ENCODE data around the gene FOXK1. TPM values are rescaled to one million over a fixed set of nuclear protein-coding genes. Genes with fewer than 3 reads are reported as not detected.

Gene FOXK1
- total and polyA plus RNA-seq, 8 donors = 2.9 to 88.1 (median 21.6) TPM

DNA sequence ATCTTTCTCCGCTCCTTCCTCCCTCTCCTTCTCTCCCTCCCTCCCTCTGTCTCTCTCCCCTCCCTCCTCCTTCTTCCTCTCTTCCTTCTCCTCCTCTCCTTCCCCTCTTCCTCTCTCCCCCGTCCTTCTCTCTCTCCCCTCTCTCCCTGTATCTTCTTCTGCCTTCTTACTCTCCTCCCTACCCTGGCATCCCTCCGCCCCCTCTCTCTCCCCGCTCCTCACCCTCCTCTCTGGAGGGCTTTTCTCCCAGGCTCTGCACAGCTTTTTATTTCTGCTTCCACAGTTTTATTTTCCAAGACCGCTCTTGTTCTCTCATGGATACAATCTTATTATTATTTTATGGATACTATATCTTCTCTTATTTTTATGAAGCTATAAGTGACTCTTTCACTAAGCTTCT, 125.9 kb downstream of the FOXK1 start:
- Histone ChIP-seq H3K9me3 (no peaks in the 10 kb centered on the region), H3K4me1 (no peaks in the 10 kb centered on the region), H3K27ac (peak overlapping the region in 1 of 5 donors; percentile 20), H3K27me3 (peaks cover 0 to 56% (median 0%) of the 10 kb centered on the region in 3 donors), H3K4me3 (no peak overlapping the region), H3K36me3 (peaks cover 0 to 3% (median 0%) of the 10 kb centered on the region in 4 donors)
- DNase-seq = no peak
- no peak for TF ChIP-seq POLR2AphosphoS5 (IDR thresholded peaks at IDR 0.05)
- no peak for TF ChIP-seq EP300 (IDR thresholded peaks at IDR 0.05)
- TF ChIP-seq, protein P1, sequence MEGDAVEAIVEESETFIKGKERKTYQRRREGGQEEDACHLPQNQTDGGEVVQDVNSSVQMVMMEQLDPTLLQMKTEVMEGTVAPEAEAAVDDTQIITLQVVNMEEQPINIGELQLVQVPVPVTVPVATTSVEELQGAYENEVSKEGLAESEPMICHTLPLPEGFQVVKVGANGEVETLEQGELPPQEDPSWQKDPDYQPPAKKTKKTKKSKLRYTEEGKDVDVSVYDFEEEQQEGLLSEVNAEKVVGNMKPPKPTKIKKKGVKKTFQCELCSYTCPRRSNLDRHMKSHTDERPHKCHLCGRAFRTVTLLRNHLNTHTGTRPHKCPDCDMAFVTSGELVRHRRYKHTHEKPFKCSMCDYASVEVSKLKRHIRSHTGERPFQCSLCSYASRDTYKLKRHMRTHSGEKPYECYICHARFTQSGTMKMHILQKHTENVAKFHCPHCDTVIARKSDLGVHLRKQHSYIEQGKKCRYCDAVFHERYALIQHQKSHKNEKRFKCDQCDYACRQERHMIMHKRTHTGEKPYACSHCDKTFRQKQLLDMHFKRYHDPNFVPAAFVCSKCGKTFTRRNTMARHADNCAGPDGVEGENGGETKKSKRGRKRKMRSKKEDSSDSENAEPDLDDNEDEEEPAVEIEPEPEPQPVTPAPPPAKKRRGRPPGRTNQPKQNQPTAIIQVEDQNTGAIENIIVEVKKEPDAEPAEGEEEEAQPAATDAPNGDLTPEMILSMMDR (IDR thresholded peaks at IDR 0.05) = no peak
- TF ChIP-seq POLR2A (IDR thresholded peaks at IDR 0.05) = no peak
- 50 to 69% (median 60%) methylated on average over 5 of the region's 5 CpGs for WGBS, 5 donors
- intact Hi-C loops (cut with DNase I; ENCODE audit: low total_unique reads) = loop anchor here (10.0 kb wide), 1 partner anchor 277 kb away; no protein-coding TSS in a partner anchor

- H3K27ac ChIP-seq = peak overlapping the region in 1 of 5 donors; percentile 20
Measured at GRCh38 chr7:4808565-4808964, 126.5 kb downstream of the FOXK1 start.

GRCh38 chr7:4809091-4809591, 127.0 kb downstream of the FOXK1 start:
- Histone ChIP-seq H3K9me3 (no peaks in the 10 kb centered on the region), H3K36me3 (peaks cover 0 to 8% (median 0%) of the 10 kb centered on the region in 4 donors), H3K27ac (no peak overlapping the region), H3K4me1 (no peaks in the 10 kb centered on the region), H3K4me3 (peak overlapping the region in 1 of 4 donors; percentile 32), H3K27me3 (peaks cover 0 to 54% (median 0%) of the 10 kb centered on the region in 3 donors)
- intact Hi-C loops (cut with DNase I; ENCODE audit: low total_unique reads) = loop anchor here (10.0 kb wide), 1 partner anchor 276 kb away; no protein-coding TSS in a partner anchor
- WGBS, 5 donors = 72 to 90% (median 76%) methylated on average over 21 to 38 of the region's 38 CpGs
- no peak for DNase-seq
- TF ChIP-seq POLR2A (IDR thresholded peaks at IDR 0.05) (no peak), EP300 (IDR thresholded peaks at IDR 0.05) (no peak), POLR2AphosphoS5 (IDR thresholded peaks at IDR 0.05) (no peak)
- TF ChIP-seq, protein P1 (IDR thresholded peaks at IDR 0.05) = no peak

More at GRCh38 chr7:4808565-4808964, 126.5 kb downstream of the FOXK1 start:
- 74 to 89% (median 86%) methylated on average over 33 to 37 of the region's 37 CpGs for WGBS, 5 donors
- peaks cover 0 to 8% (median 0%) of the 10 kb centered on the region in 4 donors for H3K36me3 ChIP-seq
- intact Hi-C loops (cut with DNase I; ENCODE audit: low total_unique reads) = loop anchor here (10.0 kb wide), 1 partner anchor 276 kb away; no protein-coding TSS in a partner anchor
- peak overlapping the region in 1 of 4 donors; percentile 32 for H3K4me3 ChIP-seq
- DNase-seq = no peak
- H3K4me1 ChIP-seq = no peaks in the 10 kb centered on the region
- H3K9me3 ChIP-seq = no peaks in the 10 kb centered on the region
- TF ChIP-seq POLR2A (IDR thresholded peaks at IDR 0.05) (no peak), EP300 (IDR thresholded peaks at IDR 0.05) (no peak), POLR2AphosphoS5 (IDR thresholded peaks at IDR 0.05) (no peak)
- TF ChIP-seq, protein P1 (IDR thresholded peaks at IDR 0.05) = no peak
- peaks cover 0 to 56% (median 0%) of the 10 kb centered on the region in 3 donors for H3K27me3 ChIP-seq

DNA sequence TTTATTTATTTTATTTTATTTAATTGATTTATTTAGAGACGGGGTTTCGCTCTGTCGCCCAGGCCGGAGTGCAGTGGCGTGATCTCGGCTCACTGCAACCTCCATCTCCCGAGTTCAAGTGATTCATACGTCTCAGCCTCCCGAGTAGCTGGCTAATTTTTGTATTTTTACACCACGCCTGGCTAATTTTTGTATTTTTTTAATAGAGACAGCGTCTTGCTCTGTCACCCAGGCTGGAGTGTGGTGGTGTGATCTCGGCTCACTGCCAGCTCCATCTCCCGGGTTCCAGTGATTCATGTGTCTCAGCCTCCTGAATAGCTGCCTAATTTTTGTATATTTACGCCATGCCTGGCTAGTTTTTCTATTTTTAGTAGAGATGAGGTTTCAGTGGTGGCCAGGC, 127.6 kb downstream of the FOXK1 start:
- WGBS, 5 donors = 77 to 93% (median 89%) methylated on average over 14 of the region's 14 CpGs
- TF ChIP-seq POLR2A (IDR thresholded peaks at IDR 0.05) (no peak), EP300 (IDR thresholded peaks at IDR 0.05) (no peak), POLR2AphosphoS5 (IDR thresholded peaks at IDR 0.05) (no peak)
- TF ChIP-seq, protein P1 (IDR thresholded peaks at IDR 0.05) = no peak
- no peak for DNase-seq
- intact Hi-C loops (cut with DNase I; ENCODE audit: low total_unique reads) = loop anchor here (10.0 kb wide), 1 partner anchor 275 kb away; no protein-coding TSS in a partner anchor
- H3K36me3 ChIP-seq = peaks cover 0 to 11% (median under 1%) of the 10 kb centered on the region in 4 donors
- no peak overlapping the region for H3K4me3 ChIP-seq
- no peak overlapping the region for H3K27ac ChIP-seq
- H3K27me3 ChIP-seq = peaks cover 0 to 54% (median 0%) of the 10 kb centered on the region in 3 donors
- no peaks in the 10 kb centered on the region for H3K4me1 ChIP-seq
- no peaks in the 10 kb centered on the region for H3K9me3 ChIP-seq
